ENCODE results near the gene PYDC2.
A peak's percentile ranks its signal among the peaks of the same experiment; 100 is the strongest.

The PYDC2 gene

DNA sequence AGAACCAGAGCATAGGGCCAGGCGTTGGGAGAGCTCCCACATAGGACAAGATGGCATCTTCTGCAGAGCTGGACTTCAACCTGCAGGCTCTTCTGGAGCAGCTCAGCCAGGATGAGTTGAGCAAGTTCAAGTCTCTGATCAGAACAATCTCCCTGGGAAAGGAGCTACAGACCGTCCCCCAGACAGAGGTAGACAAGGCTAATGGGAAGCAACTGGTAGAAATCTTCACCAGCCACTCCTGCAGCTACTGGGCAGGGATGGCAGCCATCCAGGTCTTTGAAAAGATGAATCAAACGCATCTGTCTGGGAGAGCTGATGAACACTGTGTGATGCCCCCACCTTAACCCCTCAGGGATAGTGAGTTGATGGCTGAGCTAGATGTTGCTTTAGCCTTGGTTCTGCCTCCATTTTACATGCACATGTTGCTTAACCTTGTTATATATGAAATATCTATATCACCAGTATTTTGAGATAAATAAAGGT is at the start of gene PYDC2:
PYDC2 (plus strand) TSS at position 51 of the 483 bp plus-strand sequence; CDS start at position 51, 0 bp downstream.
- DNase-seq: no peak
- H3K27me3 ChIP-seq (ENCODE audit: insufficient read depth, low read depth, severe bottlenecking): no peaks in the 10 kb centered on the region
- H3K36me3 ChIP-seq: no peaks in the 10 kb centered on the region
- no peaks in the 10 kb centered on the region for H3K9me3 ChIP-seq (ENCODE audit: severe bottlenecking)
- H3K4me3 ChIP-seq (ENCODE audit: low read depth, low read length): no peak within 1 kb of the TSS
- TF ChIP-seq, protein P1, sequence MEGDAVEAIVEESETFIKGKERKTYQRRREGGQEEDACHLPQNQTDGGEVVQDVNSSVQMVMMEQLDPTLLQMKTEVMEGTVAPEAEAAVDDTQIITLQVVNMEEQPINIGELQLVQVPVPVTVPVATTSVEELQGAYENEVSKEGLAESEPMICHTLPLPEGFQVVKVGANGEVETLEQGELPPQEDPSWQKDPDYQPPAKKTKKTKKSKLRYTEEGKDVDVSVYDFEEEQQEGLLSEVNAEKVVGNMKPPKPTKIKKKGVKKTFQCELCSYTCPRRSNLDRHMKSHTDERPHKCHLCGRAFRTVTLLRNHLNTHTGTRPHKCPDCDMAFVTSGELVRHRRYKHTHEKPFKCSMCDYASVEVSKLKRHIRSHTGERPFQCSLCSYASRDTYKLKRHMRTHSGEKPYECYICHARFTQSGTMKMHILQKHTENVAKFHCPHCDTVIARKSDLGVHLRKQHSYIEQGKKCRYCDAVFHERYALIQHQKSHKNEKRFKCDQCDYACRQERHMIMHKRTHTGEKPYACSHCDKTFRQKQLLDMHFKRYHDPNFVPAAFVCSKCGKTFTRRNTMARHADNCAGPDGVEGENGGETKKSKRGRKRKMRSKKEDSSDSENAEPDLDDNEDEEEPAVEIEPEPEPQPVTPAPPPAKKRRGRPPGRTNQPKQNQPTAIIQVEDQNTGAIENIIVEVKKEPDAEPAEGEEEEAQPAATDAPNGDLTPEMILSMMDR (IDR thresholded peaks at IDR 0.05; ENCODE audit: low read depth, low read length): no peak
- H3K27ac ChIP-seq: no peak within 1 kb of the TSS

DNA sequence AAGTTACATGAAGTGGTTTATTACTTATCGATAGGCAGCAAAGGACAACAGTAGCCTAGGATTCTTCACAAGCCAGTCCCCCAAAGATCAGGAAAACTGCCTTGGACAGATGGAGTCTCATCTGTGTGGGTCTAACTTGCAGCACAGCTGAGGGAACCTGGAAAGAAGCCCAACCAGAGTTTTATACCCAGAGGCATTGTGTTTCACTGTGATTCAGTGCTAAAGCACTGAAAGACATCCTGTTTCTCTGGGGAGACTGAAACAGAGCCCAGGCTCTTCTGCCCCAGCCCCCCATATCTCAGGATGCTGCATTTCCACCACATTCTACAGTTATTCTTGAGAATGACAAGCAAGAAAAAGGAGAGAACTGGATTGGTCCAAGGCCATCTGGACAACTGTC is 48.2 kb upstream of the PYDC2 start:
- H3K27ac ChIP-seq: no peak overlapping the region
- DNase-seq: no peak
- TF ChIP-seq, protein P1 (IDR thresholded peaks at IDR 0.05; ENCODE audit: low read depth, low read length): no peak
- H3K36me3 ChIP-seq: no peaks in the 10 kb centered on the region
- no peak overlapping the region for H3K4me3 ChIP-seq (ENCODE audit: low read depth, low read length)
- H3K27me3 ChIP-seq (ENCODE audit: insufficient read depth, low read depth, severe bottlenecking): no peaks in the 10 kb centered on the region
- peaks cover 2% of the 10 kb centered on the region for H3K9me3 ChIP-seq (ENCODE audit: severe bottlenecking)

DNA sequence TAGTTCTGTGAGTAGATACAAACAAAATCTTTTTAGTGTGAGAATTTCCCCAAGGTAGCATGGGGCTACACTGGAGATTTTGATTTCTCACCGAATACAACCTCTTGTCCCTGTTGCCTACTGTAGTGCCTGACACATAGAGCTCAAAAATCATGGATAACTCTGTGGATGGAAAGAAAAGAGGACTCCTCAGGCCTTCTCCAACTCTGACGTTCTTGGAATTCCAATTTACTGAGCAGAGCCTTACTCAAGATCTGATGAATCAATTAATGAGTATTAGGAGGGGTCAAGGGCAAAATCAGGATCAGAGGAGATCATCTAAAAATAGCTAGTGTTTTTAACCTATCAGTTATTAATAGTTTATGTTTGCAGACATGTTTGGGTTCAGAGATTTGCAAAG is 46.7 kb upstream of the PYDC2 start:
- H3K27me3 ChIP-seq (ENCODE audit: insufficient read depth, low read depth, severe bottlenecking): no peaks in the 10 kb centered on the region
- H3K36me3 ChIP-seq: no peaks in the 10 kb centered on the region
- TF ChIP-seq, protein P1 (IDR thresholded peaks at IDR 0.05; ENCODE audit: low read depth, low read length): no peak
- H3K4me3 ChIP-seq (ENCODE audit: low read depth, low read length): no peak overlapping the region
- no peak for DNase-seq
- H3K27ac ChIP-seq: no peak overlapping the region
- peaks cover 2% of the 10 kb centered on the region for H3K9me3 ChIP-seq (ENCODE audit: severe bottlenecking)

DNA sequence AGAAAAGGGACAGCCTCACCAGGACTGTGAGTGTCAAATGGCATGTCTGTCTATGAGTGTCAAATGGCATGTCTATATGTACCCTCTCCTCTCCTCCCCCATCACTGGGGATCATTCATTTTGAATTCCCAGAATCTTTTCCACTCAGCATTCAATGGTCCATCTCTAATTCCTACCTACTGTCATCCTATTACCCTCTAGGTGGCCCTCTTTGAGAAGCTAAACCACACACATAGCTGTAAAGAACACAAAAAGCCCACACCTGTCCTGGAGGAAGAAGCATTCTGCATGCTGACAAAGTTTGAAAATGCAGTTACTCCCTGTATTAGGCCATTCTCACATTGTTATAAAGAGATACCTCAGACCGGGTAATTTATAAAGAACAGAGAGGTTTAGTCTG is 46.2 kb upstream of the PYDC2 start:
- Histone ChIP-seq H3K27me3 (ENCODE audit: insufficient read depth, low read depth, severe bottlenecking) (no peaks in the 10 kb centered on the region), H3K36me3 (no peaks in the 10 kb centered on the region), H3K9me3 (ENCODE audit: severe bottlenecking) (peaks cover under 1% of the 10 kb centered on the region), H3K4me3 (ENCODE audit: low read depth, low read length) (no peak overlapping the region), H3K27ac (no peak overlapping the region)
- no peak for DNase-seq
- TF ChIP-seq, protein P1 (IDR thresholded peaks at IDR 0.05; ENCODE audit: low read depth, low read length): 0 out of 2 replicates have a peak, but pooled peaks have one; percentile 5

DNA sequence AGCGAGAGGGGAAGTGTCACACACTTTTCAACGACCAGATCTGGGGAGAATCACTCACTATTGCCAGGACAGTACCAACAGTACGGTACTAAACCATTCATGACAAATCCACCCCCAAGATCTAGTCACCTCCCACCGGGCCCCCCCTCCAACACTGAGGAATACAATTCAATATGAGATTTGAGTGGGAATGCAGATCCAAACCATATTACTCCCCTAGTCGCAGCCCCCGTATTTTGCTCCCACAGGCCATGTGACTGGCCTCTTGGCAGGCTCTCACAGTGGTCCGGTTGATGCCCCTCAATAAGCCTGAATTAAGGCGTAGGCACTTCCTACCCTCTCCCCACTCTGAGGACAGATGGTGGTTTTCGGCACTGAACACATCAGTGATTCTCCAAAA is 45.4 kb upstream of the PYDC2 start:
- no peak overlapping the region for H3K27ac ChIP-seq
- TF ChIP-seq, protein P1 (IDR thresholded peaks at IDR 0.05; ENCODE audit: low read depth, low read length): no peak

DNA sequence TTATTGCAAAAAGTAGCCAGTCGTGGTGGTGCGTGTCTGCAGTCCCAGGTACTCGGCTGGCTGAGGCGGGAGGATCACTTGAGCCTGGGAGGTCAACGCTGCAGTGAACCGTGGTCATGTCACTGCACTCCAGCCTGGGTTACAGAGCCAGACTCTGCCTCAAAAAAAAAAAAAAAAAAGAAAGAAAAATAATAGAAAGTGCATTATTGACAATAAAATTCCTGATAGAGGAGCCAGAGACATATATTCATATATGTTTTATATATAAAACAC is 43.6 kb upstream of the PYDC2 start:
- H3K4me3 ChIP-seq (ENCODE audit: low read depth, low read length): no peak overlapping the region

More for the DNA sequence above, 45.4 kb upstream of the PYDC2 start:
- DNase-seq: no peak
- H3K36me3 ChIP-seq: no peaks in the 10 kb centered on the region
- no peaks in the 10 kb centered on the region for H3K9me3 ChIP-seq (ENCODE audit: severe bottlenecking)
- H3K4me3 ChIP-seq (ENCODE audit: low read depth, low read length): no peak overlapping the region
- H3K27me3 ChIP-seq (ENCODE audit: insufficient read depth, low read depth, severe bottlenecking): no peaks in the 10 kb centered on the region

More for the DNA sequence above, 43.6 kb upstream of the PYDC2 start:
- DNase-seq: no peak
- TF ChIP-seq, protein P1 (IDR thresholded peaks at IDR 0.05; ENCODE audit: low read depth, low read length): no peak
- Histone ChIP-seq H3K27ac (no peak overlapping the region), H3K36me3 (no peaks in the 10 kb centered on the region), H3K27me3 (ENCODE audit: insufficient read depth, low read depth, severe bottlenecking) (no peaks in the 10 kb centered on the region), H3K9me3 (ENCODE audit: severe bottlenecking) (no peaks in the 10 kb centered on the region)
